GM21529 (cell line): ENCODE results near the gene ODAM.
"Not testable (repeated sequence)": the region's sequence is repeated elsewhere in the genome, so short reads cannot be mapped to it uniquely, and the experiment has no call there.

Experiments
- ATAC-seq: cut with Tn5 transposase; IDR thresholded peaks from one replicate; pipeline ENCODE4 v1.9.1; 2021; ENCODE audit not compliant: unreplicated experiment

Gene ODAM

GRCh38 chr4:70221389-70221788 lies 25.9 kb downstream of the ODAM start:
- not testable (repeated sequence) for ATAC-seq

GRCh38 chr4:70221818-70222217 lies 26.3 kb downstream of the ODAM start:
- ATAC-seq: not testable (repeated sequence)

- ATAC-seq: no peak
Observed at GRCh38 chr4:70225824-70226223, 30.3 kb downstream of the ODAM start, which contains the start of gene FDCSP. TSS of gene FDCSP (plus strand) at chr4:70226124. CDS start at chr4:70231195, 5,071 bp downstream.

GRCh38 chr4:70236125-70236524 lies 40.6 kb downstream of the ODAM start:
- no peak for ATAC-seq

GRCh38 chr4:70239131-70239883 lies 43.8 kb downstream of the ODAM start:
- no peak for ATAC-seq

- no peak for ATAC-seq
Observed at GRCh38 chr4:70239884-70240591, 44.5 kb downstream of the ODAM start.

- ATAC-seq: not testable (repeated sequence)
Observed at GRCh38 chr4:70242297-70242696, 46.8 kb downstream of the ODAM start, which contains the start of gene CSN3. TSS of gene CSN3 (plus strand) at chr4:70242597. CDS start at chr4:70244820, 2,223 bp downstream.

GRCh38 chr4:70243091-70243490 lies 47.6 kb downstream of the ODAM start:
- no peak for ATAC-seq

GRCh38 chr4:70251250-70251944 lies 55.9 kb downstream of the ODAM start:
- ATAC-seq: no peak

- no peak for ATAC-seq
Observed at GRCh38 chr4:70251945-70252277, 56.4 kb downstream of the ODAM start.
